WI38 (cell line): Measurements from ENCODE around the gene TNNT3.
"Not testable (repeated sequence)": the region's sequence is repeated elsewhere in the genome, so short reads cannot be mapped to it uniquely, and the experiment has no call there.

Source experiments
- H3K4me3 ChIP-seq: 2 replicates; pipeline ENCODE4 v1.5.1; 2011; ENCODE audit warnings: low read depth, mild to moderate bottlenecking, control low read depth, low read length
- TF ChIP-seq, protein P1 (sequence below): IDR thresholded peaks from 2 replicates; pipeline ENCODE4 v1.5.1; 2012; ENCODE audit warnings: low read depth, mild to moderate bottlenecking, control low read depth, low read length

Gene TNNT3

DNA sequence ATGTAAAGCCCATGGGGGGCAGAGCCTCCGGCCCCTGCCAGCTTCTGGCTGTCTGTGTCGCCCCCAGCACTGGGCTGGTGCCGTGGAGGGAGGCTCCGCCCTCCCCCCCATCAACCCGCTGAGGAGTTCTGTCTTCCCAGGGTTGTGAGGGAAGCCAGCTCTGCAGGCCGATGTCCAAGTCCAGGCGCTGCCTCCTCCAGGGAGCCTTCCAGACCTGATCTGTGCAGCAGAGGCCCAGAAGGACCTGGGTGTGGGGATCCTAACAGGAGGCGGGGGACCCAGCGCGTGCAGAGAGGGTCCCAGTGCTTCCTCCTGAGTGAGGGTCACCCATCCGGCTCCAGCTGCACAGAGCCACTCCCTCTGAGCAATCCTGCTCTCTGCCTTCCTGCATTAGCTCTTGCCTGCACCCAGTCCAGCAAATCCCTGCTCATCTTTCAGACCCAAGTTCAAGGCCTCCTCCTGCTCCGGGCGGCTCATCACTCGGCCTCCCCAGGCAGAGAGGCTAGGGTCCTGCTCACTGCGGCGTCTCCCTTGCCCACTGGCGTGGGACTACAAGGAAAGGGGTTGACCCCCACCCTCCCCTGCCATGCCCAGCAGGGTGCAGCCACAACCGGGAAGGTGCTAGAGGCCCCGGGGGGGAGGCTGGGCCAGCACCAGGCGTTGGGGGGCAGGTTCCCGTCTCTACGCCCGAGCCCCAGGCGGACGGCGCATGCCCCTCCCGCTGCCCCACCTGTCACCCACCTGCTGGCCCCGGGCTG is 44.2 kb upstream of the TNNT3 start:
- TF ChIP-seq, protein P1, sequence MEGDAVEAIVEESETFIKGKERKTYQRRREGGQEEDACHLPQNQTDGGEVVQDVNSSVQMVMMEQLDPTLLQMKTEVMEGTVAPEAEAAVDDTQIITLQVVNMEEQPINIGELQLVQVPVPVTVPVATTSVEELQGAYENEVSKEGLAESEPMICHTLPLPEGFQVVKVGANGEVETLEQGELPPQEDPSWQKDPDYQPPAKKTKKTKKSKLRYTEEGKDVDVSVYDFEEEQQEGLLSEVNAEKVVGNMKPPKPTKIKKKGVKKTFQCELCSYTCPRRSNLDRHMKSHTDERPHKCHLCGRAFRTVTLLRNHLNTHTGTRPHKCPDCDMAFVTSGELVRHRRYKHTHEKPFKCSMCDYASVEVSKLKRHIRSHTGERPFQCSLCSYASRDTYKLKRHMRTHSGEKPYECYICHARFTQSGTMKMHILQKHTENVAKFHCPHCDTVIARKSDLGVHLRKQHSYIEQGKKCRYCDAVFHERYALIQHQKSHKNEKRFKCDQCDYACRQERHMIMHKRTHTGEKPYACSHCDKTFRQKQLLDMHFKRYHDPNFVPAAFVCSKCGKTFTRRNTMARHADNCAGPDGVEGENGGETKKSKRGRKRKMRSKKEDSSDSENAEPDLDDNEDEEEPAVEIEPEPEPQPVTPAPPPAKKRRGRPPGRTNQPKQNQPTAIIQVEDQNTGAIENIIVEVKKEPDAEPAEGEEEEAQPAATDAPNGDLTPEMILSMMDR, result no peak

DNA sequence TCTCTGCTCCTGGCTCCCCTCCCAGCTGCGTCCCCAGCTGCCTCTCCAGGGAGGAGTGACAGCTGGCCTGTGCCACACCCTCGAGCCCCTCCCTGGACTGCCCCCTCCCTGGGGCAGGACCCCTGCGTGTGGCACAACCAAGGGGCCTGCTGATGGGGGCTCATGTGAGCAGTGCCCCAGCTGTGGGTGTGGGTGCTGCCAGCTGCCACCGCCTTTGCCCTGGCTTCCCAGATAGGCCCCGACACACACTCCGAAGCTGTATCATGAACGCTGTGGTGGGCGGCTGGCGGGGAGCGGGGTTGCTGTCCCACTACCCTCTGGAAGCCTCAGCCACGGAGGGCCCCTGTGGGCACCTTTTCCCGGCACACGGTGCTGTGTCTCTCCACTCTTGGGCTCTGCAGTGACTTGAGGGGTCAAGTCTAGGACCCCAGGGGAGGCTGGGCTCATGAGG is 43.6 kb upstream of the TNNT3 start:
- not testable (repeated sequence) for H3K4me3 ChIP-seq

More for the DNA sequence above, 44.2 kb upstream of the TNNT3 start:
- no peak overlapping the region for H3K4me3 ChIP-seq

DNA sequence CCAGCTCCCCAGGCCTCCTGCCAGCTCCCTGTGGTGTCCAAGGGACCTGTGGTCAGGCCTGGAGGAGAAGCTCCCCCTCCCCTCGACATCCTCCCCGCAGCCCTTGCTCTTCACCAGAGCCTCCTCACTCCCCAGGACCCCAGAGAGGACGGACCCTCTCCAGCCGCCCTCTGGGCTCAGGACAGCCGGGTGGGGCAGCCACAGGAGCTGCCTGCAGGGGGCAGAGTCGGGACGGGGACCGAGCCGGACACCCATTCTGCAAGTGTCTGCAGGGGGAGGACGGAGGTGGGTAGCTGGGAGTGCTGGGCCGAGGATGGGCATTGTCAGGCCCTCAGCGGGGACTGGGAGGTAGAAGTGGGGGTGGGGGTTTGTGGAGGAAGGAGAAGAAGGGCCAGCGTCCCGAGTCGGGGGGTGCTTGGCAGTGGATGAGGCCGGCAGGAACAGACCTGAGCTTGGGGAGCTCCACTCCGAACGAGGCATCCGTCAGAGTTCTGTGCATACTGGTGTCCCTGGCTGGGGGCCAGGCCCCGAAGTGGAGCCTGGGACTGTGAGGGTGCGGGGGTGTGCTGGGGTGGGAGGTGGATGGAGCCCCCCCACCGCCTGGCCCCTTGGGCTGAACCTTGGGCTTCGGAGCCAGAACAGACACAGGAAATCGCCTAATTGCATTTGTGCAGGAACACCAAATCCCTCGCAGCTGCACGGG is 43.0 kb upstream of the TNNT3 start:
- TF ChIP-seq, protein P1, result peak; percentile 46
- no peak overlapping the region for H3K4me3 ChIP-seq

DNA sequence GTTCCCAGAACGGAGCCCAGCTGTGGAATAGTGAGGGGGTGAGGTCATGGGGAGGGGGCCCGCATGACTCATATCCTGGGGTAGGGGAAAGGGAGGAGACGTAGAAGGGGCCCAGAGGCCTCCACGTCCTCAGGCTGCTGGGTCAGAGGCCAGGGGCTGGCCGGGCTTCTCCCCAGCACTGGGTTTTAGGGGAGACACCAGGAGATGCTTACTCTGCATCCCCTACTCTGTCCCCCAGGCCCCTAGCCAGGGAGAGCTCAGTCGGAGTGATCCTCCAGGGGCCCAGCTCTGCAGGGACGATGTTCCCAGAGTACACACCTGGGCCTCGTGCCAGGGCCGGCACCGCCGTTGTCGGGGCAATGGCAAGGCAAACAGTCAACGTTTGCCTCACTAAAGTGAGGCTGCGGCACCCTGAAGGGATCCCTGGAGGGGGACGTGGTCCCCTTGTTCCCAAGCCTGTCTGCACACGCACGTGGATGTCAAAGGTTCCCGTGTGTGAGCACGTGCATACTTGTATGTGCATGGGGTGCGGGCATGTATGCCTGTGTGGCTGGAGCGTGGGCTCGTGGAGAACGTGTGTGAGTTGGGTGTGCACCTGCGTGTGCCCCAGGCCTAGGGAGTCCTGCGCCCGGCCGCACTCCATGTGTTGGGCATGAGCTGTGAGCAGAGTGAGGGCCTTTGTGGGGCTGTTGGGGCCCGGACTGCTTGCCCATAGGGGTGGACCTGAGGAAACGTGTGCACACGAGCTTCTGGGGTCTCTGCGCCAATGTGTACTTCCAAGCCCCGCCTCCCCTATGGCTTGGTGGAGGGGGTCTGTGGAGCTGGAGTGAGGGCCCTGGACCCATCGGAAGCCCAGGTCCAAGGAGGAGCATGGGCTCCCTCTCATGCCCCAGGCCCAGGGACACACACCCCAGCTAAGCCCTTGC is 42.0 kb upstream of the TNNT3 start:
- H3K4me3 ChIP-seq, result no peak overlapping the region
- TF ChIP-seq, protein P1, result no peak

DNA sequence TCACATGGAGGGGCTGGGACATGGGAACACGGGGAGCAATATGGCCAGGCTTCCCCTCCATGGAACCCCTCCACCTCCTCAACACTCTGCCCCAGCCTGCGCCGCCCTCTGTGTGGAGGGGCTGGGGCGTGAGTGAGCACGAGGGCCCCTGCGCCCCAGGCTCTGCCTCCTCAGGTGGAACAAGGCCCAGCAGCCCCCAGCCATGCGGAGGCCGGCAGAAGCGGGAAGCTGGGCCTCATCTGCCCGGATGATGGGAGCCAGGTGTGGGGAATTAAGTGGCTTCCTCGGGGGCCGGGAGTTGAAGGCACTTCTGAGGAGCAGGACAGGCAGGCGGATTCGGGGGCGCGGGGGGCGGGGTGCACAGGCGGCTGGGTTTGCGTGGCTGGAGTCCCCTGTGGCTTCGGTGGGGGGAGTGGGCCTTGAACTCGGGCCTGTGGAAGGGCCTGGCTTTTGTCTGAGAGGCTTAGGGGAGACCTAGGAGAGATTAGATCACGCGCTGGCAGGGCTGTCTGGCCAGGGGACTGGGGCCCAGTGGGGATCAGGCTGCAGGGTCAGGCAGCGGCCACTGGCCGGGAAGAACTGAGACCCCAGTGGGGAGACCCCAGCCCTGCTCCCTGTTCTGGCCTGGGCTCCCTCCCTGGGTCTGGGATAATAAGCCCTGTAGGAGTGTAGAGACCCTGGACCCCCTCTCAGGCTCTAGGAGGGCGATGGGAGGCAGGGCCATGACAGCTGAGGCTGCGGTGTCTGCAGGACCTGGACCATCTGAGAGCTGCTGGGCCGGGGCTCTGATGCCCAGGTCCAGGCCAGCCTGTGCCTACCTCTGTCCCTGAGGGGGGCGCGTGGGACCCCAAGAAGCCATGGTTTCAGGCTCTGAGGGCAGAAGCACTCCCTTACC is 41.1 kb upstream of the TNNT3 start:
- no peak overlapping the region for H3K4me3 ChIP-seq
- TF ChIP-seq, protein P1, result no peak

DNA sequence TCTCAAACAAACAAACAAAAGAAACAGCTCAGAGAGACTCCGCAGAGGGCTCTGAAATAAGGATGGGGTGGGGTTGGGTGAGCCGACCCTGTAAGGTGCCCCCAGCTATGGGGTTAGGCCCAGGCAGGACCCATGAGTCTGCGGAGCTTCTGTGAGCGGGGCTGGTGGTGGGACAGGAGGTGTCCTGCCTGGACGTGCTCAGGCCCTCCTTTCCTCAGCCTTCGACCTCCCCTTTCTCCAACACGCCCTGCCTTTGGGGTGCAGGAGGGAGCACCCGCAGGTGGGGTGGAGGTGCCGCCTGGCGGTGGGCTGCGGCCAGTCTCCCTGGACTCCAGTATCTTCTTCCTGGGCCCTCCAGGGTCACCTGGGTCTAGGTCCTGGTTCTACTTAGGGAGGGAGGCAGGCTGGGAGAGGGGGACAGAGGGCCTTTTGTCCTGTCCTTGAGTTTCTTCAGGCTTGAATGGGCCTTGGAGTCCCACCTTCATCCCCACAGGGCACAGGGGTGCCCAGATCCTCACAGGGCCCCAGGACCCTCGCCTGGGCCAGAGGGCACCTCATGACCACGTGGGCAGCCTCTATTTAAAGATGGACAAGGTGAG is 40.1 kb upstream of the TNNT3 start:
- TF ChIP-seq, protein P1, result no peak
- H3K4me3 ChIP-seq, result no peak overlapping the region
